ENCODE results near the gene CENPP.

- TF ChIP-seq, protein P1, sequence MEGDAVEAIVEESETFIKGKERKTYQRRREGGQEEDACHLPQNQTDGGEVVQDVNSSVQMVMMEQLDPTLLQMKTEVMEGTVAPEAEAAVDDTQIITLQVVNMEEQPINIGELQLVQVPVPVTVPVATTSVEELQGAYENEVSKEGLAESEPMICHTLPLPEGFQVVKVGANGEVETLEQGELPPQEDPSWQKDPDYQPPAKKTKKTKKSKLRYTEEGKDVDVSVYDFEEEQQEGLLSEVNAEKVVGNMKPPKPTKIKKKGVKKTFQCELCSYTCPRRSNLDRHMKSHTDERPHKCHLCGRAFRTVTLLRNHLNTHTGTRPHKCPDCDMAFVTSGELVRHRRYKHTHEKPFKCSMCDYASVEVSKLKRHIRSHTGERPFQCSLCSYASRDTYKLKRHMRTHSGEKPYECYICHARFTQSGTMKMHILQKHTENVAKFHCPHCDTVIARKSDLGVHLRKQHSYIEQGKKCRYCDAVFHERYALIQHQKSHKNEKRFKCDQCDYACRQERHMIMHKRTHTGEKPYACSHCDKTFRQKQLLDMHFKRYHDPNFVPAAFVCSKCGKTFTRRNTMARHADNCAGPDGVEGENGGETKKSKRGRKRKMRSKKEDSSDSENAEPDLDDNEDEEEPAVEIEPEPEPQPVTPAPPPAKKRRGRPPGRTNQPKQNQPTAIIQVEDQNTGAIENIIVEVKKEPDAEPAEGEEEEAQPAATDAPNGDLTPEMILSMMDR (IDR thresholded peaks at IDR 0.05; ENCODE audit: low read depth, low read length, missing input control), result no peak
- TF ChIP-seq TAF1 (conservative IDR thresholded peaks at IDR 0.05), result no peak
- no peak for TF ChIP-seq RXRA (IDR thresholded peaks at IDR 0.05)
- no peak for TF ChIP-seq REST (IDR thresholded peaks at IDR 0.05)
- TF ChIP-seq JUND (IDR thresholded peaks at IDR 0.05), result no peak
Measured at GRCh38 chr9:92599938-92600461, 274.2 kb downstream of the CENPP start.
